ENCODE data around the gene USP54.

DNA sequence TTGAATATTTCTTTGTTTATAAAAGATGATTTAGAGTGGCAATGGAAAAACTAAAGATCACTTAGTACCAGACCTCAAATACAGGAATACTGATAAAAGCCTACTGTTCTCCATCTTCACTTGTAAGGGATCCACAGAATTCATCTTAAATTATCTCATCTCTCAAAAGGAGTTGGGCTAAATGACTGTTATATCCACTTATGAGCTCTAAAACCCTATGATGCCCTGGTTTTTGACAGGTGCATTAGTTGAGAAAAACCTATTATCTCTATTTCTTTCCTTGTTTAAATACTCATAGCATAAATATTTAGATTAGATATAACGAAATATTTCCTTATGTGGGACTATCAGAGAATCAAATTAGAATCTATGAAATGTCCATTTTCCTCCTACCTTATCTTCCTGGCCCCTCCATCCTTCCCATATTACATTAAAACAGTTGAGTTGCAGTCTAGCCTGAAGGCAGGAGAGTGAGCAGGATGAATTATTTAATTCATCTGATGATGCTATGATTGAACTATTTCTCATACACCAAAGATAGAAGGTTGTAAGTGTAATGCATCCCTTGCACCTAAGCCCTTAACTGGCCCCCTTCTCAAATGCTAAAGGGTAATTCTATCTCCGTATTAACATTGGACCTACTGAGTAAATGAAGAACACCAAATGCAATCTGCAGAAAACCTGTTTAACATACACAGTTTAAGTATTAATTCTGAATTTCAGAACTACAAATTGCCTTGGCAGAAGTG, 125.0 kb downstream of the USP54 start:
- TF ChIP-seq, protein P1, sequence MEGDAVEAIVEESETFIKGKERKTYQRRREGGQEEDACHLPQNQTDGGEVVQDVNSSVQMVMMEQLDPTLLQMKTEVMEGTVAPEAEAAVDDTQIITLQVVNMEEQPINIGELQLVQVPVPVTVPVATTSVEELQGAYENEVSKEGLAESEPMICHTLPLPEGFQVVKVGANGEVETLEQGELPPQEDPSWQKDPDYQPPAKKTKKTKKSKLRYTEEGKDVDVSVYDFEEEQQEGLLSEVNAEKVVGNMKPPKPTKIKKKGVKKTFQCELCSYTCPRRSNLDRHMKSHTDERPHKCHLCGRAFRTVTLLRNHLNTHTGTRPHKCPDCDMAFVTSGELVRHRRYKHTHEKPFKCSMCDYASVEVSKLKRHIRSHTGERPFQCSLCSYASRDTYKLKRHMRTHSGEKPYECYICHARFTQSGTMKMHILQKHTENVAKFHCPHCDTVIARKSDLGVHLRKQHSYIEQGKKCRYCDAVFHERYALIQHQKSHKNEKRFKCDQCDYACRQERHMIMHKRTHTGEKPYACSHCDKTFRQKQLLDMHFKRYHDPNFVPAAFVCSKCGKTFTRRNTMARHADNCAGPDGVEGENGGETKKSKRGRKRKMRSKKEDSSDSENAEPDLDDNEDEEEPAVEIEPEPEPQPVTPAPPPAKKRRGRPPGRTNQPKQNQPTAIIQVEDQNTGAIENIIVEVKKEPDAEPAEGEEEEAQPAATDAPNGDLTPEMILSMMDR (IDR thresholded peaks at IDR 0.05), result no peak
- TF ChIP-seq POLR2A (IDR thresholded peaks at IDR 0.05), result no peak

Measured in esophagus squamous epithelium (tissue), 4 donors.